ENCODE results near the gene AUP1.

The AUP1 gene
- total RNA-seq, result 120 to 133 (median 126) reads per million in 3 donors

- Histone ChIP-seq H3K27ac (ENCODE audit: insufficient read depth, low read length, poor library complexity, severe bottlenecking) (peak within 1 kb of the TSS; percentile 90), H3K27me3 (replicated peaks; ENCODE audit: control insufficient read depth, insufficient read depth, low read length, poor library complexity, severe bottlenecking) (no peaks in the 10 kb centered on the region), H3K9me3 (ENCODE audit: control insufficient read depth, low read length) (no peaks in the 10 kb centered on the region), H3K36me3 (ENCODE audit: control insufficient read depth, insufficient read depth, low read length) (peaks cover 21% of the 10 kb centered on the region), H3K4me3 (ENCODE audit: insufficient read depth, low read depth, low read length, poor library complexity, severe bottlenecking) (peak within 1 kb of the TSS; percentile 94), H3K4me1 (ENCODE audit: control insufficient read depth, insufficient read depth, low read length, poor library complexity, severe bottlenecking) (peaks cover 22% of the 10 kb centered on the region)
- DNase-seq, result peak; percentile 68 to 78 (median 76)
Measured at GRCh38 chr2:74529357-74530238, at the start of gene AUP1, which contains the start of gene HTRA2. Gene AUP1 (minus strand): TSS chr2:74529706. CDS start chr2:74529629, 77 bp downstream. Gene HTRA2 (plus strand): TSS chr2:74529933. CDS start chr2:74530007, 74 bp downstream.

GRCh38 chr2:74578408-74578807, 48.9 kb upstream of the AUP1 start:
- H3K9me3 ChIP-seq (ENCODE audit: control insufficient read depth, low read length), result no peaks in the 10 kb centered on the region
- H3K4me3 ChIP-seq (ENCODE audit: insufficient read depth, low read depth, low read length, poor library complexity, severe bottlenecking), result no peak overlapping the region
- no peak overlapping the region for H3K27ac ChIP-seq (ENCODE audit: insufficient read depth, low read length, poor library complexity, severe bottlenecking)
- no peaks in the 10 kb centered on the region for H3K4me1 ChIP-seq (ENCODE audit: control insufficient read depth, insufficient read depth, low read length, poor library complexity, severe bottlenecking)
- no peak for DNase-seq
- no peaks in the 10 kb centered on the region for H3K27me3 ChIP-seq (replicated peaks; ENCODE audit: control insufficient read depth, insufficient read depth, low read length, poor library complexity, severe bottlenecking)
- H3K36me3 ChIP-seq (ENCODE audit: control insufficient read depth, insufficient read depth, low read length), result no peaks in the 10 kb centered on the region

- H3K36me3 ChIP-seq (ENCODE audit: control insufficient read depth, insufficient read depth, low read length), result no peaks in the 10 kb centered on the region
- H3K4me1 ChIP-seq (ENCODE audit: control insufficient read depth, insufficient read depth, low read length, poor library complexity, severe bottlenecking), result no peaks in the 10 kb centered on the region
- no peaks in the 10 kb centered on the region for H3K9me3 ChIP-seq (ENCODE audit: control insufficient read depth, low read length)
- H3K4me3 ChIP-seq (ENCODE audit: insufficient read depth, low read depth, low read length, poor library complexity, severe bottlenecking), result no peak overlapping the region
- H3K27ac ChIP-seq (ENCODE audit: insufficient read depth, low read length, poor library complexity, severe bottlenecking), result no peak overlapping the region
- H3K27me3 ChIP-seq (replicated peaks; ENCODE audit: control insufficient read depth, insufficient read depth, low read length, poor library complexity, severe bottlenecking), result no peaks in the 10 kb centered on the region
- no peak for DNase-seq
Measured at GRCh38 chr2:74577448-74577847, 47.9 kb upstream of the AUP1 start.

- Histone ChIP-seq H3K4me3 (ENCODE audit: insufficient read depth, low read depth, low read length, poor library complexity, severe bottlenecking) (no peak overlapping the region), H3K27ac (ENCODE audit: insufficient read depth, low read length, poor library complexity, severe bottlenecking) (no peak overlapping the region), H3K4me1 (ENCODE audit: control insufficient read depth, insufficient read depth, low read length, poor library complexity, severe bottlenecking) (no peaks in the 10 kb centered on the region), H3K9me3 (ENCODE audit: control insufficient read depth, low read length) (no peaks in the 10 kb centered on the region), H3K27me3 (replicated peaks; ENCODE audit: control insufficient read depth, insufficient read depth, low read length, poor library complexity, severe bottlenecking) (no peaks in the 10 kb centered on the region), H3K36me3 (ENCODE audit: control insufficient read depth, insufficient read depth, low read length) (no peaks in the 10 kb centered on the region)
- DNase-seq, result no peak
Measured at GRCh38 chr2:74576863-74577229, 47.3 kb upstream of the AUP1 start.

GRCh38 chr2:74576211-74576862, 46.8 kb upstream of the AUP1 start:
- Histone ChIP-seq H3K27ac (ENCODE audit: insufficient read depth, low read length, poor library complexity, severe bottlenecking) (no peak overlapping the region), H3K4me3 (ENCODE audit: insufficient read depth, low read depth, low read length, poor library complexity, severe bottlenecking) (no peak overlapping the region), H3K27me3 (replicated peaks; ENCODE audit: control insufficient read depth, insufficient read depth, low read length, poor library complexity, severe bottlenecking) (no peaks in the 10 kb centered on the region), H3K9me3 (ENCODE audit: control insufficient read depth, low read length) (no peaks in the 10 kb centered on the region), H3K36me3 (ENCODE audit: control insufficient read depth, insufficient read depth, low read length) (no peaks in the 10 kb centered on the region), H3K4me1 (ENCODE audit: control insufficient read depth, insufficient read depth, low read length, poor library complexity, severe bottlenecking) (no peaks in the 10 kb centered on the region)
- DNase-seq, result no peak

- Histone ChIP-seq H3K36me3 (ENCODE audit: control insufficient read depth, insufficient read depth, low read length) (no peaks in the 10 kb centered on the region), H3K4me3 (ENCODE audit: insufficient read depth, low read depth, low read length, poor library complexity, severe bottlenecking) (no peak overlapping the region), H3K9me3 (ENCODE audit: control insufficient read depth, low read length) (no peaks in the 10 kb centered on the region), H3K27ac (ENCODE audit: insufficient read depth, low read length, poor library complexity, severe bottlenecking) (no peak overlapping the region), H3K4me1 (ENCODE audit: control insufficient read depth, insufficient read depth, low read length, poor library complexity, severe bottlenecking) (no peaks in the 10 kb centered on the region), H3K27me3 (replicated peaks; ENCODE audit: control insufficient read depth, insufficient read depth, low read length, poor library complexity, severe bottlenecking) (no peaks in the 10 kb centered on the region)
- no peak for DNase-seq
Measured at GRCh38 chr2:74575320-74575719, 45.8 kb upstream of the AUP1 start.

GRCh38 chr2:74573747-74574562, 44.4 kb upstream of the AUP1 start:
- peak overlapping the region; percentile 3 for H3K4me3 ChIP-seq (ENCODE audit: insufficient read depth, low read depth, low read length, poor library complexity, severe bottlenecking)
- no peaks in the 10 kb centered on the region for H3K27me3 ChIP-seq (replicated peaks; ENCODE audit: control insufficient read depth, insufficient read depth, low read length, poor library complexity, severe bottlenecking)
- H3K36me3 ChIP-seq (ENCODE audit: control insufficient read depth, insufficient read depth, low read length), result no peaks in the 10 kb centered on the region
- DNase-seq, result no peak
- H3K4me1 ChIP-seq (ENCODE audit: control insufficient read depth, insufficient read depth, low read length, poor library complexity, severe bottlenecking), result no peaks in the 10 kb centered on the region
- no peaks in the 10 kb centered on the region for H3K9me3 ChIP-seq (ENCODE audit: control insufficient read depth, low read length)
- no peak overlapping the region for H3K27ac ChIP-seq (ENCODE audit: insufficient read depth, low read length, poor library complexity, severe bottlenecking)

GRCh38 chr2:74572178-74572925, 42.8 kb upstream of the AUP1 start:
- no peaks in the 10 kb centered on the region for H3K36me3 ChIP-seq (ENCODE audit: control insufficient read depth, insufficient read depth, low read length)
- no peak for DNase-seq
- no peak overlapping the region for H3K27ac ChIP-seq (ENCODE audit: insufficient read depth, low read length, poor library complexity, severe bottlenecking)
- no peaks in the 10 kb centered on the region for H3K4me1 ChIP-seq (ENCODE audit: control insufficient read depth, insufficient read depth, low read length, poor library complexity, severe bottlenecking)
- H3K9me3 ChIP-seq (ENCODE audit: control insufficient read depth, low read length), result no peaks in the 10 kb centered on the region
- no peaks in the 10 kb centered on the region for H3K27me3 ChIP-seq (replicated peaks; ENCODE audit: control insufficient read depth, insufficient read depth, low read length, poor library complexity, severe bottlenecking)
- H3K4me3 ChIP-seq (ENCODE audit: insufficient read depth, low read depth, low read length, poor library complexity, severe bottlenecking), result no peak overlapping the region

GRCh38 chr2:74571058-74571457, 41.6 kb upstream of the AUP1 start:
- Histone ChIP-seq H3K4me3 (ENCODE audit: insufficient read depth, low read depth, low read length, poor library complexity, severe bottlenecking) (no peak overlapping the region), H3K36me3 (ENCODE audit: control insufficient read depth, insufficient read depth, low read length) (no peaks in the 10 kb centered on the region), H3K27me3 (replicated peaks; ENCODE audit: control insufficient read depth, insufficient read depth, low read length, poor library complexity, severe bottlenecking) (no peaks in the 10 kb centered on the region), H3K27ac (ENCODE audit: insufficient read depth, low read length, poor library complexity, severe bottlenecking) (no peak overlapping the region), H3K9me3 (ENCODE audit: control insufficient read depth, low read length) (no peaks in the 10 kb centered on the region), H3K4me1 (ENCODE audit: control insufficient read depth, insufficient read depth, low read length, poor library complexity, severe bottlenecking) (no peaks in the 10 kb centered on the region)
- no peak for DNase-seq
